GM18861 (cell line): ENCODE measurements around the gene PHF19.

ENCODE experiments used
- ATAC-seq: cut with Tn5 transposase; IDR thresholded peaks from one replicate; pipeline ENCODE4 v1.9.1; 2021; ENCODE audit not compliant: unreplicated experiment

PHF19 gene

GRCh38 chr9:120855827-120856670 lies 20.9 kb downstream of the PHF19 start:
- ATAC-seq: no peak

GRCh38 chr9:120854596-120855327 lies 22.2 kb downstream of the PHF19 start:
- no peak for ATAC-seq

DNA sequence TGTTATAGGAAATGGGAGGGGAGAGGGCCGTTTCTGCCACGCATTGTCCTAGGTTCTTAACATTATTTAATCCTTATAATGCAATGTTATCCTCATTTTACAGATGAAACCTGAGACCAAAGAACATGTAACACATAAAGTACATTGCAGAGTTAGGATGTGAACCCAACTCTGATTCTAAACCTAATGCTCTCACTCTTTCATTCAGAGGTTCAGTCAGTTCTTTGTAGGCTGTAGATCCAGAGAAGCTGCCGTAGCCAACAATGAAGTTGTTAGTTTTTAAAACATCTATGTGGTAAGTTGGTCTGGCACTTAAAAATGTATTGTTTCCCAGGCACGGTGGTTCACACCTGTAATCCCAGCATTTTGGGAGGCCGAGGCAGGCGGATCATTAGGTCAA lies 23.8 kb downstream of the PHF19 start:
- no peak for ATAC-seq

DNA sequence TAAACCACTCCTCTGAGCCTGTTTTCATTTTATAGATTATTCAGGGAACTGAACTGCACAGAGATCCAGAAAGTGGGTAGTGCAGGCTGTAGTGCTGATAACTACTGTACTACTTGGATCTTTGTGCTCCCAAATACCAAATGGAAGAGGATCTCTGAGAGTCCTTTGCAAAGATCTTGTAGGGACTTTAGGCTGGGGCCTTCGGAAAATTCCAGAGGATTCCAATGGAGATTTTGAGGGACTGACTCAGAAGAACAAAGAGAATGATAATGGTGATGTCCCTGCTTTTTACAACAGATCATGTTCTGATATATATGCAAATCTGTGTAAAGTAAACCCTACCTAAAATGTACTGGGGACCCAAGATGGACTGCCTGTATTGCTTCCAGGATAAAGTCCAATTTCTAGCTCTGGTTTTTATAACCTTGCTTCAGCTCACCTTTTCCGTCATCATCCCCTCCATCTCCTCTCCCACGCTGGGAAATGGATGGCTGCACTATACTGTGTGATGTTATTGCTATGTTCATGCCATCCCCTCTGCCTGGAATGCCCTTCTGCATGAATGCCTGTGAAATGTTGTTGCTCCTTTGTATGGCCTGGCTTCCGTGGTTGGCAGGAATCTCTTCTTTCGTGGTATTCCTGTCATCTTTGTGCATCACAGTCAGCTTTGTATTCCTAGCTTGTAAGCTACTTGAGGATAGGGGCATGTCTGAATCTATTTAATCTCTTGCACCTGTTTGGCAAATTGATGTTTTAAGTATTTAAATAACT lies 24.6 kb downstream of the PHF19 start:
- ATAC-seq: no peak

DNA sequence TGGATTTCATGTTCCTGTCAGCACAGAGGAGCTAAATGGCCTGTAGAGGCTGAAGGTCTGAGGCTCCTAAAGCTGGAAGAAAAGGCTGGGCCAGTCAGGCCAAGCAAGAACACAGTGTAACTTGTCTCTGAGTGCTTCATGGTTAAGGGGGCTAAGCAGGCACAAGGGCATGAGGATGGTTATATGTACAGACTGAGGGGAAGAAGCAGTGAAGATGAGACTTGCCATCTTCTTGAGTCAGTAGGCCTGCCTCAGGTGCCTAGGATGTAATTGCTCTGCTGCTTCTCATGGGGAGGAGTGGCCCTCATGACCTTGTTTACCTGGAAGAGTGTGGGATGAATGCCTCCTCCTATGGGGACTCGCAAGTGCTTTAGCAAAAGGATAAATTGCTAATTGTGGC lies 25.5 kb downstream of the PHF19 start:
- ATAC-seq: no peak

- ATAC-seq: no peak
Measured at GRCh38 chr9:120850315-120850714, 26.7 kb downstream of the PHF19 start.

GRCh38 chr9:120846906-120847305 lies 30.1 kb downstream of the PHF19 start:
- no peak for ATAC-seq

GRCh38 chr9:120846251-120846889 lies 30.6 kb downstream of the PHF19 start:
- ATAC-seq: no peak

DNA sequence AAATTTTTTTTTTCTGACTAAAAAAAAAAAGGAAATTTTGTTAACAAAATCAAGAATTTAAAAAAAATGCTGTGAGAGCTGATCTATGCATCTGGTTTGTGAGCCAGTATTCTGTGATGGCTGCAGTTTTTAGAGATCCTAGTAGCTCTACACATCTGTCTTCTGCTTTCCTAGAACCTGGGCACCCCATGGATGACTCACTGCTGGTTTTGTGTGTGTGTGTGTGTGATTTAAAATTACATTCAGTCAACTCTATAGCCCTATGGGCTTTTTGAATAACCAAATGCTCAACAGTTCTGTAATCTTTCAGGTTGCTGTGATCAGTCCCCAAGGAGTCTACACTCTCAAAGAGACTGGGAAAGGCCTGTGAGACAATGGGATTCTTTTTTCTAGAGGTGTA lies 31.7 kb downstream of the PHF19 start:
- no peak for ATAC-seq

- ATAC-seq: peak; percentile 97
Measured at GRCh38 chr9:120842685-120843485, 34.1 kb downstream of the PHF19 start, which contains the start of gene PSMD5. Gene PSMD5, minus strand, starts transcription at chr9:120842922. Its CDS starts 13 bp downstream, at chr9:120842909.

- no peak for ATAC-seq
Measured at GRCh38 chr9:120841930-120842684, 34.9 kb downstream of the PHF19 start.

GRCh38 chr9:120839146-120839545 lies 37.8 kb downstream of the PHF19 start:
- no peak for ATAC-seq

DNA sequence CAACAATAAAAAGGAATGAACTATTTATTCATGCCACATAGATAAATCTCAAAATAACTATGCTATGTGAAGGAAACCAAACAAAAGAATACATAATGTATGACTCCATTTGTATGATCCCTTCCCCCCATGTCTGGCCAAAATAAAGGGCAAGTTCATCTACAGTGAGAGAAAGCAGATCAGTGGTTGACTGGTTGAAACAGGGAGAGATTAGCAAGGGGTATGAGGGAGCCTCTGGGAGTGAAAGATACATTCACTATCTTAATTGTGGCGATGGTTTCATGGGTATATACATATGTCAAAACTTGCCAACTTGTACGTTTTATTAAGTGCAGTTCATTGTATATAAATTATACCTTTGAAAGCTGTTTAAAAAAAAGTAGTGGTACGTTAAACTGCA lies 39.1 kb downstream of the PHF19 start:
- no peak for ATAC-seq

GRCh38 chr9:120833325-120833724 lies 43.7 kb downstream of the PHF19 start:
- no peak for ATAC-seq

DNA sequence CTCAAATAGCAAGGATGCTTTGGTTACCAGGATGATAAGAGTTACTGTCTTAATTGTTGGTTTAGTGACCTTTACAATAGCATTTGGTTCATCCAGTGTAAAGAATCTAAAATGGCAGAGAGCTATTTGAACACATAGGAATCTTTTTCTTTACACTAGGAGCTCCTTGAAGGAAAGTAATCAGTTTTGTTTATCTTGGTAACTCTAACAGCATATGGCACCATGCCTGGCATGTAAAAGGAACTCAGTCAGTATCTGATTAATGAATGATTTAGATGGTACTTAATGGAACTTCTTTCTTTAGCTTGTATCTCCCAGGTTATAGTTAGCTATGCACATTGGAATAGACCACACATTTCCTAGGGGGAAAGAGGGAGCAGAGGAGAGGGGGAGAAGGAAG lies 44.2 kb downstream of the PHF19 start:
- ATAC-seq: no peak

GRCh38 chr9:120830865-120831264 lies 46.1 kb downstream of the PHF19 start:
- no peak for ATAC-seq

DNA sequence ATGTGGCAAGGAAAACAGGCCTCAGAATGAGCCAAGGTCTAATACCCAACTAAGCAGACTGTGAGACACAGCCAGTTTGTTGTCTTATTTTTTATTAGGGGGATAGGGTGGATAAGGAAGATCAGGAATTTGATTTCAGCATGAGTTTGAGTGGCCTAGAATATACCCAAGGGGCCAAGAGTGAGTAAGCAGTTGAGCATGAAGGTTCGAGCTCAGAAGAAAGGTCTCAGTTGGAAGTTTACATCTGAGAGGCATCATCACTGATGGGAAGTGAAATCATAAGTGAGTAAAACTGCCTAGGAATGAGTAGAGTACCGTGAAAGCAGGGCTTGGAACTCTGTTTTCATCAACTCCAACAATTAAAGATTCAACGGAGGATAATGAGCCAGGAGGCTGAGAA lies 46.8 kb downstream of the PHF19 start:
- no peak for ATAC-seq

- no peak for ATAC-seq
Measured at GRCh38 chr9:120829650-120830049, 47.3 kb downstream of the PHF19 start.

- no peak for ATAC-seq
Measured at GRCh38 chr9:120820095-120820494, 56.9 kb downstream of the PHF19 start.
